Measurements from ENCODE around the gene RRM1.
"Not testable (repeated sequence)": the region's sequence is repeated elsewhere in the genome, so short reads cannot be mapped to it uniquely, and the experiment has no call there.

Gene RRM1

GRCh38 chr11:4154503-4154902 is 59.9 kb downstream of the RRM1 start:
- TF ChIP-seq CTCF (conservative IDR thresholded peaks at IDR 0.05; ENCODE audit: low read depth, low read length) = no peak
- no peak for DNase-seq (ENCODE audit: low read depth)
- H3K4me3 ChIP-seq (ENCODE audit: low read depth, low read length) = no peak overlapping the region

GRCh38 chr11:4156571-4156970 is 62.0 kb downstream of the RRM1 start:
- no peak overlapping the region for H3K4me3 ChIP-seq (ENCODE audit: low read depth, low read length)
- no peak for TF ChIP-seq CTCF (conservative IDR thresholded peaks at IDR 0.05; ENCODE audit: low read depth, low read length)
- no peak for DNase-seq (ENCODE audit: low read depth)

- DNase-seq (ENCODE audit: low read depth); H3K4me3 ChIP-seq (ENCODE audit: low read depth, low read length): not testable (repeated sequence)
These were observed 64.2 kb downstream of the RRM1 start for GRCh38 chr11:4158818-4159217.

- H3K4me3 ChIP-seq (ENCODE audit: low read depth, low read length) = no peak overlapping the region
- no peak for TF ChIP-seq CTCF (conservative IDR thresholded peaks at IDR 0.05; ENCODE audit: low read depth, low read length)
- no peak for DNase-seq (ENCODE audit: low read depth)
These were observed 66.7 kb downstream of the RRM1 start for GRCh38 chr11:4161305-4161704.

GRCh38 chr11:4164884-4165590 is 70.4 kb downstream of the RRM1 start:
- no peak overlapping the region for H3K4me3 ChIP-seq (ENCODE audit: low read depth, low read length)
- no peak for TF ChIP-seq CTCF (conservative IDR thresholded peaks at IDR 0.05; ENCODE audit: low read depth, low read length)
- DNase-seq (ENCODE audit: low read depth) = no peak

GRCh38 chr11:4167292-4167691 is 72.7 kb downstream of the RRM1 start:
- no peak for TF ChIP-seq CTCF (conservative IDR thresholded peaks at IDR 0.05; ENCODE audit: low read depth, low read length)
- DNase-seq (ENCODE audit: low read depth) = no peak
- H3K4me3 ChIP-seq (ENCODE audit: low read depth, low read length) = no peak overlapping the region

GRCh38 chr11:4167758-4168157 is 73.2 kb downstream of the RRM1 start:
- no peak for TF ChIP-seq CTCF (conservative IDR thresholded peaks at IDR 0.05; ENCODE audit: low read depth, low read length)
- no peak overlapping the region for H3K4me3 ChIP-seq (ENCODE audit: low read depth, low read length)
- no peak for DNase-seq (ENCODE audit: low read depth)

GRCh38 chr11:4175620-4176350 is 81.2 kb downstream of the RRM1 start:
- not testable (repeated sequence) for H3K4me3 ChIP-seq (ENCODE audit: low read depth, low read length); DNase-seq (ENCODE audit: low read depth)
